ENCODE data around the gene DLGAP5.

- no peak for TF ChIP-seq CTCF (conservative IDR thresholded peaks at IDR 0.05 in 1 of 2, IDR thresholded peaks at IDR 0.05 in 1 of 2; ENCODE audit: low read depth in 1 of 2, low read length in 2 of 2)
- no peak for TF ChIP-seq EZH2 (IDR thresholded peaks at IDR 0.05; ENCODE audit: low read length, missing control alignments)
Measured at GRCh38 chr14:55123852-55124639, 67.3 kb downstream of the DLGAP5 start.
